Fibroblast of skin of left quadriceps (primary cell): ENCODE results near the gene CCR1.

ENCODE experiments used
- DNase-seq, 2 experiments: peaks; one replicate each; pipeline ENCODE4 v3.0.0-alpha.2; 2013; ENCODE audit warnings: low read depth in 2 of 2

CCR1 gene

GRCh38 chr3:46208167-46208704 lies at the start of gene CCR1:
CCR1 (minus strand) TSS chr3:46208313; CDS start chr3:46204313, 4,000 bp downstream.
- no peak for DNase-seq

GRCh38 chr3:46252980-46253379 lies 44.9 kb upstream of the CCR1 start:
- DNase-seq: no peak

- DNase-seq: no peak
These were observed 37.0 kb upstream of the CCR1 start for GRCh38 chr3:46245146-46245545.

- no peak for DNase-seq
These were observed 35.4 kb upstream of the CCR1 start for GRCh38 chr3:46243560-46243959.

GRCh38 chr3:46242120-46242519 lies 34.0 kb upstream of the CCR1 start, which contains the start of gene CCR3:
CCR3 (plus strand) TSS chr3:46242460; CDS start chr3:46265159, 22,699 bp downstream.
- DNase-seq: no peak

GRCh38 chr3:46239952-46240351 lies 31.8 kb upstream of the CCR1 start:
- DNase-seq: no peak

- DNase-seq: no peak
These were observed 31.3 kb upstream of the CCR1 start for GRCh38 chr3:46239301-46239938.

GRCh38 chr3:46238386-46238785 lies 30.3 kb upstream of the CCR1 start:
- no peak for DNase-seq

- no peak for DNase-seq
These were observed 28.4 kb upstream of the CCR1 start for GRCh38 chr3:46236294-46237054.

GRCh38 chr3:46235425-46235824 lies 27.3 kb upstream of the CCR1 start:
- no peak for DNase-seq

GRCh38 chr3:46233194-46233593 lies 25.1 kb upstream of the CCR1 start:
- no peak for DNase-seq

GRCh38 chr3:46231323-46231722 lies 23.2 kb upstream of the CCR1 start:
- no peak for DNase-seq

- DNase-seq: peak; percentile 12 to 19
These were observed 20.4 kb upstream of the CCR1 start for GRCh38 chr3:46228260-46229242.

GRCh38 chr3:46222435-46223161 lies 14.5 kb upstream of the CCR1 start:
- no peak for DNase-seq

- no peak for DNase-seq
These were observed 13.8 kb upstream of the CCR1 start for GRCh38 chr3:46221938-46222337.

GRCh38 chr3:46221391-46221790 lies 13.3 kb upstream of the CCR1 start:
- no peak for DNase-seq

- no peak for DNase-seq
These were observed 10.1 kb upstream of the CCR1 start for GRCh38 chr3:46218196-46218709.

GRCh38 chr3:46215810-46216414 lies 7.8 kb upstream of the CCR1 start:
- no peak for DNase-seq

GRCh38 chr3:46214751-46215352 lies 6.7 kb upstream of the CCR1 start:
- no peak for DNase-seq

- no peak for DNase-seq
These were observed 5.1 kb upstream of the CCR1 start for GRCh38 chr3:46213201-46213600.
